SK-N-SH (cell line): ENCODE results near the gene MAP3K3. TPM values are rescaled to one million over a fixed set of nuclear protein-coding genes. Genes with fewer than 3 reads are reported as not detected.

Experiments
- CTCF ChIA-PET: fragments of 300-600, 350-600 bp; formaldehyde crosslinking; extraction: SDS; loops from one replicate; lab custom pipeline; 2021; lab: Yijun Ruan, JAX
- POLR2A ChIA-PET: fragments of 350-600 bp; sonication (Branson Sonifier 250); formaldehyde crosslinking; extraction: SDS; loops from one replicate; lab custom pipeline; 2020; ENCODE audit warnings: antibody characterized with exemption, inconsistent platforms; lab: Yijun Ruan, JAX
- DNase-seq: peaks from one replicate; pipeline ENCODE4 v3.0.0; 2012
- H2AFZ ChIP-seq: fragments of 200-600 bp; sonication (generic); 2 replicates; pipeline ENCODE4 v1.8.1; 2016; ENCODE audit warnings: antibody characterized with exemption, mild to moderate bottlenecking, low read depth
- H3F3A ChIP-seq: fragments of 200-600 bp; sonication (generic); replicated peaks from 2 replicates; pipeline ENCODE3; 2016; ENCODE audit warnings: antibody characterized with exemption, mild to moderate bottlenecking; ENCODE audit not compliant: insufficient read depth
- H3K27ac ChIP-seq, 2 experiments: fragments of 200-500 bp in 1 of 2; fragments of 200-600 bp in 1 of 2; sonication (Bioruptor generic) in 1 of 2; sonication (generic), shearing (Covaris generic) in 1 of 2; 2 replicates each; pipeline versions ENCODE4 v1.5.1 to v1.6.1; 2014 to 2016; ENCODE audit warnings: low read depth in 2 of 2, inconsistent platforms in 1 of 2, low read length in 1 of 2, mild to moderate bottlenecking in 1 of 2, mixed read lengths in 1 of 2
- H3K27me3 ChIP-seq: fragments of 200-600 bp; sonication (generic), shearing (Covaris generic); 2 replicates; pipeline ENCODE4 v1.6.1; 2016; ENCODE audit warnings: mixed run types; ENCODE audit not compliant: insufficient read depth
- H3K36me3 ChIP-seq, 2 experiments: fragments of 200-500 bp in 1 of 2; fragments of 200-600 bp in 1 of 2; sonication (Bioruptor generic) in 1 of 2; sonication (generic) in 1 of 2; replicated peaks in 1 of 2; 2 replicates each; pipeline versions ENCODE3 to v1.5.1; 2014 to 2016; ENCODE audit warnings: low read length in 1 of 2, mild to moderate bottlenecking in 1 of 2; ENCODE audit not compliant: insufficient read depth in 2 of 2, control insufficient read depth in 1 of 2
- H3K4me1 ChIP-seq, 2 experiments: fragments of 200-500 bp in 1 of 2; fragments of 200-600 bp in 1 of 2; sonication (Bioruptor generic) in 1 of 2; sonication (generic), shearing (Covaris generic) in 1 of 2; 2 replicates each; pipeline versions ENCODE4 v1.5.1 to v1.6.1; 2014 to 2016; ENCODE audit warnings: low read depth in 1 of 2, low read length in 1 of 2, mixed run types in 1 of 2; ENCODE audit not compliant: insufficient read depth in 2 of 2, control insufficient read depth in 1 of 2
- H3K4me2 ChIP-seq: fragments of 200-600 bp; sonication (generic), shearing (Covaris generic); 2 replicates; pipeline ENCODE4 v1.6.1; 2017; ENCODE audit warnings: mixed run types
- H3K4me3 ChIP-seq, 2 experiments: fragments of 200-500 bp in 1 of 2; fragments of 200-600 bp in 1 of 2; sonication (Bioruptor generic) in 1 of 2; sonication (generic), shearing (Covaris generic) in 1 of 2; 2 replicates each; pipeline versions ENCODE4 v1.5.1 to v1.8.1; 2014 to 2016; ENCODE audit warnings: low read depth in 2 of 2, inconsistent platforms in 1 of 2, low read length in 1 of 2, mild to moderate bottlenecking in 1 of 2, mixed read lengths in 1 of 2, moderate library complexity in 1 of 2
- H3K79me2 ChIP-seq: fragments of 200-600 bp; sonication (generic); 2 replicates; pipeline ENCODE4 v1.8.1; 2017; ENCODE audit warnings: mild to moderate bottlenecking; ENCODE audit not compliant: insufficient read depth
- H3K9ac ChIP-seq: fragments of 200-600 bp; sonication (generic); 2 replicates; pipeline ENCODE4 v1.6.1; 2017; ENCODE audit warnings: mixed run types
- H3K9me2 ChIP-seq: fragments of 200-600 bp; sonication (generic); 2 replicates; pipeline ENCODE4 v1.6.1; 2017; ENCODE audit warnings: mixed run types
- H3K9me3 ChIP-seq: fragments of 200-600 bp; sonication (generic); 2 replicates; pipeline ENCODE4 v1.6.1; 2017; ENCODE audit warnings: mixed run types, mild to moderate bottlenecking, moderate library complexity
- H4K20me1 ChIP-seq: fragments of 200-600 bp; sonication (generic); 2 replicates; pipeline ENCODE4 v1.6.1; 2017; ENCODE audit warnings: mild to moderate bottlenecking, mixed run types; ENCODE audit not compliant: insufficient read depth
- ELF1 ChIP-seq: IDR thresholded peaks from 2 replicates; pipeline ENCODE4 v1.4.0; 2012
- EZH2phosphoT487 ChIP-seq: fragments of 200-600 bp; sonication (generic); IDR thresholded peaks from 2 replicates; pipeline ENCODE4 v1.6.1; 2017; ENCODE audit warnings: low read depth, mixed run types, mild to moderate bottlenecking, antibody characterized with exemption, moderate library complexity, borderline replicate concordance
- GABPA ChIP-seq: IDR thresholded peaks from 2 replicates; pipeline ENCODE4 v1.4.0; 2012; ENCODE audit warnings: low read depth, mild to moderate bottlenecking
- GATA2 ChIP-seq: sonication (generic); formaldehyde crosslinking; IDR thresholded peaks from 2 replicates; pipeline ENCODE4 v1.5.0; 2020; ENCODE audit warnings: mild to moderate bottlenecking, missing genetic modification reagents
- MAX ChIP-seq: IDR thresholded peaks from 2 replicates; pipeline ENCODE4 v1.4.0; 2012; ENCODE audit warnings: low read depth
- MEF2A ChIP-seq: IDR thresholded peaks from 2 replicates; pipeline ENCODE4 v1.4.0; 2012; ENCODE audit warnings: low read depth, borderline replicate concordance
- PBX3 ChIP-seq: IDR thresholded peaks from 2 replicates; pipeline ENCODE4; 2012
- POLR2AphosphoS5 ChIP-seq: IDR thresholded peaks from 2 replicates; pipeline ENCODE4 v1.6.1; 2012; ENCODE audit warnings: low read depth, low read length
- RCOR1 ChIP-seq: fragments of 150-350 bp; IDR thresholded peaks from 2 replicates; pipeline ENCODE4 v1.6.1; 2017; ENCODE audit warnings: antibody characterized with exemption, low read length
- REST ChIP-seq: IDR thresholded peaks from 2 replicates; pipeline ENCODE4 v1.6.1; 2012; ENCODE audit warnings: mild to moderate bottlenecking, low read depth, low read length, moderate library complexity
- RXRA ChIP-seq: IDR thresholded peaks from 2 replicates; pipeline ENCODE4 v1.4.0; 2012; ENCODE audit warnings: low read depth, mild to moderate bottlenecking, borderline replicate concordance
- USF2 ChIP-seq: fragments of 150-350 bp; IDR thresholded peaks from 2 replicates; pipeline ENCODE4 v1.6.1; 2017; ENCODE audit warnings: antibody characterized with exemption, low read length, low read depth, borderline replicate concordance
- ZBTB33 ChIP-seq: IDR thresholded peaks from 2 replicates; pipeline ENCODE4 v1.4.0; 2012; ENCODE audit warnings: low read depth, borderline replicate concordance
- WGBS: methylation state at CpG from one replicate; pipeline ENCODE4 v1.1.6; 2017; ENCODE audit warnings: low lambda C conversion rate; 5-methylcytosine and 5-hydroxymethylcytosine counted together
- polyA plus RNA-seq, 3 experiments: library from polyadenylated mRNA; depleted of rRNA; stranded (reverse); fragments of >200 nt; gene quantifications; 2 replicates each; pipeline ENCODE4 v1.2.3, GENCODE V29; 2012

Gene MAP3K3
- polyA plus RNA-seq, 1 of the 3 experiments (the other 2 are of a cell fraction) = 25.3 TPM

- ChIA-PET CTCF (interaction anchor here (0.8 to 14.8 kb wide), 17 partner anchors 15 to 270 kb away, joined by 3 to 233 read pairs (median 6); no protein-coding TSS in a partner anchor), POLR2A (interaction anchor here (0.6 to 5.1 kb wide), 20 partner anchors 12 to 856 kb away, joined by 3 to 36 read pairs (median 3); partner anchors contain the start of genes CCDC47, CYB561, DDX42 and MAP3K3)
- no peak for TF ChIP-seq MEF2A
- no peak for TF ChIP-seq GATA2
- 0 out of 2 replicates have a peak, but pooled peaks have one; percentile 7 for TF ChIP-seq ELF1
- TF ChIP-seq GABPA = no peak
- no peak for TF ChIP-seq RXRA
- no peak for TF ChIP-seq REST
- TF ChIP-seq USF2 = no peak
- no peak for TF ChIP-seq MAX
- TF ChIP-seq RCOR1 = no peak
- peak; percentile 3; the same call in 1 of the 2 replicates for TF ChIP-seq PBX3
- 0 out of 2 replicates have a peak, but pooled peaks have one; percentile 0 for TF ChIP-seq POLR2AphosphoS5
- no peak for TF ChIP-seq EZH2phosphoT487
- 0 out of 2 replicates have a peak, but pooled peaks have one; percentile 6 for TF ChIP-seq ZBTB33
- H2AFZ ChIP-seq = no peak overlapping the region
- no peak overlapping the region for H3K4me3 ChIP-seq
- peaks cover 17% of the 10 kb centered on the region; the same call in 1 of the 2 replicates for H3K79me2 ChIP-seq
- no peak for DNase-seq
- H3F3A ChIP-seq = peaks cover 45% of the 10 kb centered on the region
- H3K9ac ChIP-seq = no peak overlapping the region
- WGBS = 91% methylated on average over 15 of the region's 15 CpGs
- H3K27me3 ChIP-seq = no peaks in the 10 kb centered on the region
- no peak overlapping the region for H3K4me2 ChIP-seq
- peaks cover 0 to 53% of the 10 kb centered on the region in 2 experiments; a peak in 2 of 4 replicates for H3K4me1 ChIP-seq
- no peaks in the 10 kb centered on the region for H3K9me2 ChIP-seq
- peaks cover 22 to 55% of the 10 kb centered on the region in 2 experiments for H3K36me3 ChIP-seq
- H3K9me3 ChIP-seq = no peaks in the 10 kb centered on the region
- peak overlapping the region in 1 of 2 experiments; percentile 80; a peak in 2 of 4 replicates for H3K27ac ChIP-seq
- H4K20me1 ChIP-seq = peaks cover 11% of the 10 kb centered on the region
Observed at GRCh38 chr17:63694950-63695773, 72.9 kb downstream of the MAP3K3 start.
